GM19193 (cell line): Measurements from ENCODE around the gene SEC16A.
A peak's percentile ranks its signal among the peaks of the same experiment; 100 is the strongest.

ENCODE experiments used
- POLR2A ChIP-seq: IDR thresholded peaks from 4 replicates; pipeline ENCODE4 v1.6.1; 2011; ENCODE audit not compliant: insufficient read depth, insufficient read length; ENCODE audit errors: extremely low read depth

Gene SEC16A

GRCh38 chr9:136482793-136483588, at the start of gene SEC16A:
SEC16A (minus strand) TSS chr9:136483040; CDS start chr9:136477615, 5,425 bp downstream.
- TF ChIP-seq POLR2A = peak; percentile 88

- TF ChIP-seq POLR2A = no peak
These were observed 49.3 kb upstream of the SEC16A start for GRCh38 chr9:136531904-136532798.

- no peak for TF ChIP-seq POLR2A
These were observed 48.5 kb upstream of the SEC16A start for GRCh38 chr9:136531186-136531903.

- TF ChIP-seq POLR2A = no peak
These were observed 47.7 kb upstream of the SEC16A start for GRCh38 chr9:136530461-136531089.

GRCh38 chr9:136529516-136530460, 46.9 kb upstream of the SEC16A start:
- TF ChIP-seq POLR2A = no peak

GRCh38 chr9:136528716-136529341, 46.0 kb upstream of the SEC16A start:
- no peak for TF ChIP-seq POLR2A

- no peak for TF ChIP-seq POLR2A
These were observed 45.2 kb upstream of the SEC16A start for GRCh38 chr9:136527721-136528710.

- TF ChIP-seq POLR2A = no peak
These were observed 44.3 kb upstream of the SEC16A start for GRCh38 chr9:136527131-136527530.

- TF ChIP-seq POLR2A = no peak
These were observed 43.8 kb upstream of the SEC16A start for GRCh38 chr9:136526625-136527066.

- no peak for TF ChIP-seq POLR2A
These were observed 43.1 kb upstream of the SEC16A start for GRCh38 chr9:136525841-136526499.

- no peak for TF ChIP-seq POLR2A
These were observed 42.4 kb upstream of the SEC16A start for GRCh38 chr9:136525207-136525606.

GRCh38 chr9:136522314-136523237, 39.7 kb upstream of the SEC16A start:
- no peak for TF ChIP-seq POLR2A
